ENCODE measurements around the gene LARGE1.

- no peak for TF ChIP-seq CTCF (IDR thresholded peaks at IDR 0.05)
- no peak for TF ChIP-seq EP300 (IDR thresholded peaks at IDR 0.05)
- TF ChIP-seq POLR2A (IDR thresholded peaks at IDR 0.05), result no peak
Measured at GRCh38 chr22:33903012-33903411, 17.3 kb downstream of the LARGE1 start.

Measured in tibial nerve (tissue), 4 donors.